NCI-H2029 treated with DMSO at 0.1 percent for 48 hours (cell line): Measurements from ENCODE around the gene CHST3.
"Not testable (repeated sequence)": the region's sequence is repeated elsewhere in the genome, so short reads cannot be mapped to it uniquely, and the experiment has no call there.

Experiments
- DNase-seq: peaks from one replicate; lab custom pipeline; 2025; lab: John Stamatoyannopoulos, UW

The CHST3 gene

DNA sequence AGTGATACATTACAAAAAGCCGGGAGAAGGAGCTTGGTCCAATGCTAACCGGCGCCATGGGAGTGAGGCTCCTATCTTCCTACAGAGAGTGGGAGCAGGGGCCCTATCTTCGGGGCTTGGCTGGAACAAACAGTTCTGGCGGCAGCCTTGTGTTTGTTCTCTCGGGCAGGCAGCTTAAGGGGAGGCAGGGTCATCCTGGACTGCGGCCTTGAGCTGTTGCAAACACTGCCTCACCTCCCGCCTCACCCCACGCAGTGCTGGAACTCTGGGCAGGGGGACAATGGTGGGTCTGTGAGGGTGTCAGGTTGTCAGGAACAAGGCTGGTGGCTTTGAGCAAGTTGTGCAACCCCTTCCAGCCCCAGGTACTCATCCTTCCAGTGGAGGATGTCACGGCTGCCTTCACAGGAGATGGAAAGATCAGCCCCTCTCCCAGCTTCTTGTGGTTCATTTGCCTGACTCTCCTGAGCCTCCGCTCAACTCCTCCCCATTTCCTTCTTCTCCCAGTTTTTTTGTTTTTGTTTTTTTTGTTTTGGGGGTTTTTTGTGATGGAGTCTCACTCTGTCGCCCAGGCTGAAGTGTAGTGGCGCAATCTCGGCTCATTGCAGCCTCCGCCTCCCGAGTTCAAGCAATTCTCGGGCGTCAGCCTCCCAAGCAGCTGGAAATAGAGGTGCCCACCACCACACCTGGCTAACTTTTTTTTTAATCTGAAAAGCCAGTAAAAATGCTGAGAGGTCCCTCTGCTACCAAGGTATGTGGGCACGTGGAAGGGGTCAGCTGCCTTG lies 66.8 kb downstream of the CHST3 start:
- no peak for DNase-seq

DNA sequence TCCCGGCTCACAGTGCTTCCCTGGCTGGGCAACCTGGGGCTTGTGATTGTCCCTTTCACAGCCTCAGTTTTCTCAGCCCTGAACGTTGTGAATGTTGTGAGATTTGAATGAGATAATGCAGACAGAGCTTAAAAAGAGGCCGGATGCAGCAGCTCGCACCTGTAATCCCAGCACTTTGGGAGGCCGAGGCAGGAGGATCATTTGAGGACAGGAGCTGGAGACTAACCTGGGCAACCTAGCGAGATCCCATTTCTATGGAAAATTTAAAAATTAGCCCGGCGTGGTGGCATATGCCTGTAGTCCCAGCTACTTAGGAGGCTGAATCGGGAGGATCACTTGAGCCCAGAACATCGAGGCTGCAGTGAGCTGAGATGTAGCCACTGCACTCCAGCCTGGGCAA lies 67.5 kb downstream of the CHST3 start:
- no peak for DNase-seq

- not testable (repeated sequence) for DNase-seq
These were observed 68.4 kb downstream of the CHST3 start for GRCh38 chr10:72032409-72033162.

- no peak for DNase-seq
These were observed 69.9 kb downstream of the CHST3 start for GRCh38 chr10:72034040-72034499.

DNA sequence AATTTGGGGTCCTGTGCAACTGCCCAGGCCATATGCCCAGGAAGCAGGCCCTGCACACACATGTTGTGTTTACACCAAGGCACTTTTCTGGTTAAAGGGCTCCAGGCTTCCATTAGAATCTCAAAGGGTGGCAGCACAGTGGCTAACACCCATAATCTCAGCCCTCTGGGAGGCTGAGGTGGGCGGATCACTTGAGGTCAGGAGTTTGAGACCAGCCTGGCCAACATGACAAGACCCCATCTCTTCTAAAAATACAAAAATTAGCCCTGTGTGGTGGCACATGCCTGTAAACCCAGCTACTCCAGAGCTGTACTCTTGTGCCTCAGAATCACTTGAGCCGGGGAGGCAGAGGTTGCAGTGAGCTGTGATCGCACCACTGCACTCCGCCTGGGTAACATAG lies 70.6 kb downstream of the CHST3 start:
- DNase-seq: no peak

DNA sequence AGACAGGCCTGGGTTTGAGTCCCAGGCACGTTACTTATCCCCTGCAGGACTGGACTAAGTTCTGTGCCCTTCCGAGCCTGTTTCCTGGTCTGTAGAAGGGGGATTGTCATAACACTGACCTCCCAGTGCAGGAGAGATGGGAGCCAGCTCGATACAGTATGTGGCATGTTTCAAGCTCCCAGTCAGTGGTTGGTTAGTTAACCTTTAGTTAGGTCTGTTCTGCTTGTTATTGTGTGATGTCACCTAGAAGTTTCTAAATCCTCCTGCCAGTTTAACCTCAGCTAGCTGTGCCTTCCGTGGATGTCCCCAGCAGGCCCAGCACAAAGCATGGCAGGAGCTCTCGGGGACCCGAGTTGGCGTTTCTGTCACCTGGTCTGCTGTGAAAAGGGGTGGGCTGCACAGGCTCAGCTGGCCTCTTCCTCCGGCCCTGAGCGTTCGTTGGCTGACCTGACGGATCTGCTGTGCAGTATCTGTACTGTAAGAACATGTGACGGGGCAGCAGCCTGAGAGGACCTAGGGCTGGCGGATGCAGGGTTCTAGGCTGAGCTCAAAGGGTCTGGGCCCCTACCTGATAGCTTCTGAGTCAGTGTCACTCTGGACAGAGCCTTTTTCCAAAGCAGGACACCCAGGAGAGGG lies 71.2 kb downstream of the CHST3 start:
- DNase-seq: no peak

- DNase-seq: no peak
These were observed 73.1 kb downstream of the CHST3 start for GRCh38 chr10:72037266-72037665.

- no peak for DNase-seq
These were observed 73.6 kb downstream of the CHST3 start for GRCh38 chr10:72037811-72038210.

DNA sequence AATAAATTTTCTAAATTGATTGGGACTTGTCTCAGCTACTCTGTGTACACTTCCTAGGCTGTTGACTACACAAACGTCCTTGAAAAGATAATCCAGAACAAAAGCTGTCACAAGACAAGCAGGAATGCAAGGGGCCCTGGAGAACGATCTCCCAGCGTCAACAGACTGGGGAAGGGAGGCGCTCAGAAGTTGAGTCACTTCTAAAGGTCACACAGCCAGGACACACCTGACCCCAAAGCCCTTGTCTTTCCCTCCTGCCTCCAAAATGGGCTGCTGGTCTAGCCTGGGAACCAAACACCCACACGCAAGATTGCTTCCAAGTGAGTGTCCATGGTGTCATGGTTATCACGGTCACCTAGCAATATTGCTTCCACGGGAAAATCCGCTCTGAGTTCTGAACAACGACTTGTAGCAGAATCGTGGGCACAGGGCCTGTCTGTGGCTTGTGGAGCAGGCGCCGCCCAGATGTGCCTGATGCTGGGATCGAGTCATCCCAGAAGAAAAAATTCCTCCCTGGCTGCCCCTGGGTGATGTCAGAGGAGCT lies 74.3 kb downstream of the CHST3 start:
- DNase-seq: no peak

GRCh38 chr10:72039377-72039776 lies 75.2 kb downstream of the CHST3 start:
- no peak for DNase-seq

DNA sequence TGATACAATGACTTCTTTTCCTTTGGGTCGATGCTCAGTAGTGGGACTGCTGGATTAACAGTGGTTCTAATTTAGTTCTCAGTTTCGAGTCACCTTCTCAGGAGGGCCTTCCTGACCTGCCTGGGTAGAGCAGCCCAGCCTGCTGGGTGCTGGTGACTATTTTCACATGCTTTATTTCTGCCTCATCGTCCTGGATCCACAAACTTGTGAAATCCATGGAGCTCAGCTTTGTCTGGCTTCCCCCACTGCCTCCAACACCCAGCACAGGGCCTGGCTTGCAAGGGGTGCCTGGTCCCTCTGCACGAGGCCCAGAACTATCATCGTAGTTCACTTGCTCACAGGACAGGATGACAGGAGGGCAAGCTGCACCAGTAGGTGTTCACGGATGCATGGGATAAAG lies 77.3 kb downstream of the CHST3 start:
- DNase-seq: no peak

- DNase-seq: no peak
These were observed 79.0 kb downstream of the CHST3 start for GRCh38 chr10:72043016-72043834.

- DNase-seq: no peak
These were observed 80.3 kb downstream of the CHST3 start for GRCh38 chr10:72044417-72045041.

DNA sequence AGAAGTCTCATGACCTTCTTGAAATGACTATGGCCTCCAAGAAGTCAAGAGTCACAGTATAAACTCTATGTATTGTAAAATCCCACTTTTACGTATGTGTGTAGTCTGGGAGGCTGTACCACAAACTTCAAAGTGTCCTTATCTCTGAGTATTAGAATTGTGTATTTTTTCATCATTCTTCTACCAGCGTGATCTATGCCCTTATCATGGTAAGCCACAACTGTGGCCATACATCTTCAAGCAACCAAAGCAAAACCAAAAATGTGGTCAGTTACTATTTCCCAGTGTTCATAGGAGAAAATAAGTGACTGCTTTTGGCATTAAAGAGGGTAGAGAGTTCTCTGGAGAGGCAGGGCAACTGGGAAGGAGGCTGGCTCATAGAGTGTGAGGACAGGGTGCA lies 81.4 kb downstream of the CHST3 start:
- no peak for DNase-seq

- peak; percentile 57 for DNase-seq
These were observed 84.4 kb downstream of the CHST3 start for GRCh38 chr10:72048450-72049124.

GRCh38 chr10:72049472-72049871 lies 85.3 kb downstream of the CHST3 start:
- DNase-seq: no peak

DNA sequence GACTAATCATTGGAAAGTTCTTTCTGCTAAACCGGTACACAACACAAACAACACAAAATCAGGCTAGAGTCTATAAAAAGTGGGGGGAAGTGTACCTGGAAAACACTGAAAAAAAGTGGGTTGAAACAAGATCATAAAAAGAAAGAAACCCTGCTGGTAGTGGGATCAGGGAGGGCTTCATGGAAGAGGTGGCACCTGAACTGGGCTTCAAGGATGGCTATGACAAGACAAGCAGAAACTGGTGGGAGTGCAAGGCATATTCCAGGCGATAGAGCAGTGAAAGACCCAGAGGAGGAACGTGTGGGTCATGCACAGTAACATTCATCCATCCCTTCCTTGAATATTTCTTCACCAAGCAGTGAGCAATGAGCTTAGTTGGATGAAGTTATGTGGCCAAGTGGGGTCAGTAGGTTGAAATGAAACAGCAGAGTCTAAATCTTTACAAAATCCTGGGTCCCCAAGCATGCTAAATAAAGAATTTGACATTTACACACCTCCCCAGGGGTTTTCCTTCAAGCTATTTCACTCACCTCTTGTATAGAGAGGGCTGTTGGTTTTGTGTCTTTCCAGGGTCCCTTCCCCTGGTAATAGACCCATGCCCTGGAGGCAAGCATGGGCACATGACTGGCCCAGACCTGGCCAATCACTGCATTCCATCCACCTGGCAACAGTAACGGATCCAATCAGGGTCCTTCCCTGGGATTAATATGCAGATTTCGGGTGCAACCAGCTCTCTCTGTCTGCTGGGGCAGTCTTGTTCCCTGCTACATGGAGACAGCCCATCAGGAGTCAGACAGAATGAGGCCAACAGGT lies 86.0 kb downstream of the CHST3 start:
- DNase-seq: no peak

GRCh38 chr10:72050873-72051272 lies 86.7 kb downstream of the CHST3 start:
- DNase-seq: no peak

GRCh38 chr10:72053690-72054089 lies 89.5 kb downstream of the CHST3 start:
- DNase-seq: no peak

DNA sequence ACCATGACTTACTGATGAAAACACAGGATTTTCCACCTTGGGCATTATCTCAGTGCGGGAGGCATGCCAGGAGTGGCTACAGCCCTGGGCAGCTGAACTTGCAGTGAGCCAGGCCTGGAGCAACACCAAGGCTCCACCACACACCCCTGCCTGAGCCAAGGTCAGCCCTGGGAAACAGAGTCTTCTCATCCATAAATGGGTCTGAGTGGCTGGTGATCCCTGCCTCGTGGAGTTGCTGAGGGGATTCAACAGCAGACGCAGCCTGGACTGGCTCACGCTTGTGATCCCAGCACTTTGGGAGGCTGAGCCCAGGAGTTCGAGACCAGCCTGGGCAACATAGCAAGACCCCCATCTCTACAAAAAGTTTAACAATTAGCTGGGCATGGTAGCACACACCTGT lies 91.9 kb downstream of the CHST3 start:
- no peak for DNase-seq
